Thyroid gland (tissue), 4 donors: ENCODE data around the gene LZTS2.

Experiments
- POLR2A ChIP-seq, 2 donors: fragments of 450-650 bp; IDR thresholded peaks; one replicate each; pipeline ENCODE4 v1.6.1; 2017; ENCODE audit warnings: antibody characterized with exemption in 2 of 2, mild to moderate bottlenecking in 2 of 2, moderate library complexity in 1 of 2
- TF ChIP-seq, protein P1 (sequence below), 6 experiments: fragments of 200-600 bp in 3 of 6; fragments of 450-650 bp in 3 of 6; sonication (generic) in 3 of 6; IDR thresholded peaks; one replicate each; pipeline ENCODE4 v1.5.1; 2016 to 2019; ENCODE audit warnings: antibody characterized with exemption in 6 of 6, mild to moderate bottlenecking in 2 of 6, inconsistent platforms in 1 of 6, moderate library complexity in 1 of 6

DNA sequence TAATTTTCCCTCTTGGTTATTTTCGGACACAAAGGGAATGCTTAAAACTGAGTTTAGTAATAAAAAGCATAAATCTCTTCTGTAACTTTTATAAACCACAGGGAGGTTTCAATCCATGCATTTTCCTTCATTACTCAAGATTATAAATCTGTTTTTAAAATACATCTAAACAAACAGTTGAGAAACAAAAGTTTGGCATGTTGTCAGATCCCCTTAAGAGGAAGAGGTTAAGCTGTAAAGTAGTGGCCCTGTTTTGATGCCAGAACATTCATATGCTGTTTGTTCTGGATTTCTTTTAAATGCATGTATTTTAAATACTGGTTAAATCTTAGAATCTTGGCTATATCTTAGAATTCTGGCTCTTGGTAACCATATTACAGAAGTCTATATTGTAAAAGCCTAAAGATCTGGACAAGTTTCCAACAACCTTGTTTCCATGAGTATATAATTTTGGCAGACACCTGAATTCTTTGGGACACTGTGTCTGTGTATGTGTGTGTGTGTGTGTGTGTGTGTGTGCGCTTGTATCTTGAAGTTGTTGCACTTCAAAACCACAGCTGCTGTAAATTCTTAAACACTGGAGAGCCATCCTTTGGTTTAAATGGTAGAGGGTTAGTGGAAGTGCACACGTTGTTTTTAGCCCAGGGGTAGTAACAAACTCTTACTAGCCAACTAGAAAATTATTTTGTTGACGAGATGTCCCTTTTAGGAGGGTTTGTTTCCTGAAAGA is 37.1 kb upstream of the LZTS2 start:
- TF ChIP-seq, protein P1, sequence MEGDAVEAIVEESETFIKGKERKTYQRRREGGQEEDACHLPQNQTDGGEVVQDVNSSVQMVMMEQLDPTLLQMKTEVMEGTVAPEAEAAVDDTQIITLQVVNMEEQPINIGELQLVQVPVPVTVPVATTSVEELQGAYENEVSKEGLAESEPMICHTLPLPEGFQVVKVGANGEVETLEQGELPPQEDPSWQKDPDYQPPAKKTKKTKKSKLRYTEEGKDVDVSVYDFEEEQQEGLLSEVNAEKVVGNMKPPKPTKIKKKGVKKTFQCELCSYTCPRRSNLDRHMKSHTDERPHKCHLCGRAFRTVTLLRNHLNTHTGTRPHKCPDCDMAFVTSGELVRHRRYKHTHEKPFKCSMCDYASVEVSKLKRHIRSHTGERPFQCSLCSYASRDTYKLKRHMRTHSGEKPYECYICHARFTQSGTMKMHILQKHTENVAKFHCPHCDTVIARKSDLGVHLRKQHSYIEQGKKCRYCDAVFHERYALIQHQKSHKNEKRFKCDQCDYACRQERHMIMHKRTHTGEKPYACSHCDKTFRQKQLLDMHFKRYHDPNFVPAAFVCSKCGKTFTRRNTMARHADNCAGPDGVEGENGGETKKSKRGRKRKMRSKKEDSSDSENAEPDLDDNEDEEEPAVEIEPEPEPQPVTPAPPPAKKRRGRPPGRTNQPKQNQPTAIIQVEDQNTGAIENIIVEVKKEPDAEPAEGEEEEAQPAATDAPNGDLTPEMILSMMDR (IDR thresholded peaks at IDR 0.05): no peak
- TF ChIP-seq POLR2A (IDR thresholded peaks at IDR 0.05): no peak
